GM19455 (cell line): ENCODE measurements around the gene RSPH10B2.
"Not testable (repeated sequence)": the region's sequence is repeated elsewhere in the genome, so short reads cannot be mapped to it uniquely, and the experiment has no call there.

Source experiments
- ATAC-seq: cut with Tn5 transposase; IDR thresholded peaks from one replicate; pipeline ENCODE4 v1.9.1; 2021; ENCODE audit not compliant: unreplicated experiment

RSPH10B2 gene

DNA sequence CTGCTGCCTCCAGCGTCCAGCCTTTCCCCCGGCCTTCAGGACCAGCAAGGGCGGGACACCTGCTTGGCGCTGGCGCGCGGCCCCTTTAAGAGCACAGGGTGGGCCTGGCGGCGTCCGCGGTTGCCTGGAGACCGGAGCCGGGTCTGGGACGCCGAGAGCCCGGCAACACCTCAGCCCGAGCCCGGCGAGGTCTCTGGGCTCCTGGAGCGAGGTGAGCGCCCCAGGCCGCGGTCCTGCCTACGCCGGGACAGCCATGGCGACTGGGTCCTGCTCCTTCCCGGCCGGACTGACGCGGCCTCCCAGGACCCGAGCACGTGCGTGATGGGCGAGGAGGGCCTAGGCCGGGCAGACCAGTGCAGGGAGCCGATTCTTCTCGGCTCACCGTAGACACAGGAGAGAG is at the start of gene RSPH10B2:
RSPH10B2 (plus strand) TSS at position 140 of the 400 bp plus-strand sequence. CDS start 3,575 bp downstream, outside the sequence.
- not testable (repeated sequence) for ATAC-seq

DNA sequence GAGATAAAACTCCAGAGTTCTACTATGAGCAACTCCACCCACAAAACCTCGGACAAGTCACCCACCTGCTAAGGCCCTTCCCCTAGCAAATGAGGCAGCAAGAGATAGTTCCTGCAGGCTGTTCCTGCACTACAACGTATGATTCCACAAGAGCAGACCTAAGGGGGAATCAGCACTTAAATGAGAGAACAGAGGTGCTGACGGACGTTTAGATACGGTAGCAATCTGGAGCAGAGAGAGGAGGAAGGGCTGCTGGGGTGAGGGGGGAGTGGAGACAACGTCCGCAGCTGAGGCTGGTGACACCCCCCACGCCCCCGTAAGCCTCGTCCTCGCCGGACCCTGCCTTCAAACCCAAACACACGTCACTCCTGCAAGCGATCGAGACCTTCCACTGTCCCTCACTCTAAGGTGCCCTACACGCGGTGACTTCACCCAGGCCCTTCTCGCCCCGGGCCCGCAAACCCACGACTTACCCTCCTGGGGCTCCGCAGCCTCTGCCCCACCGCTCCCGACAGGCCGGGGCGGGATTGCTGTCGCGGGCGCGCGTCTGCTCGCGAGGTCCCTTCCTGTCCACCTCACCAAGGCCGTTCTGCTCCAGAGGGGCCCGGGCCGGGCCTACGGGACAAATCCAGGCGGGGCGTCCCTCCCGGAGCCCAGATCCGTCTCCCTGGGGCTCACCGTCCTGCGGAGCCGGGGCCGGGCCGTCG is 47.8 kb upstream of the RSPH10B2 start:
- ATAC-seq = peak; percentile 40

DNA sequence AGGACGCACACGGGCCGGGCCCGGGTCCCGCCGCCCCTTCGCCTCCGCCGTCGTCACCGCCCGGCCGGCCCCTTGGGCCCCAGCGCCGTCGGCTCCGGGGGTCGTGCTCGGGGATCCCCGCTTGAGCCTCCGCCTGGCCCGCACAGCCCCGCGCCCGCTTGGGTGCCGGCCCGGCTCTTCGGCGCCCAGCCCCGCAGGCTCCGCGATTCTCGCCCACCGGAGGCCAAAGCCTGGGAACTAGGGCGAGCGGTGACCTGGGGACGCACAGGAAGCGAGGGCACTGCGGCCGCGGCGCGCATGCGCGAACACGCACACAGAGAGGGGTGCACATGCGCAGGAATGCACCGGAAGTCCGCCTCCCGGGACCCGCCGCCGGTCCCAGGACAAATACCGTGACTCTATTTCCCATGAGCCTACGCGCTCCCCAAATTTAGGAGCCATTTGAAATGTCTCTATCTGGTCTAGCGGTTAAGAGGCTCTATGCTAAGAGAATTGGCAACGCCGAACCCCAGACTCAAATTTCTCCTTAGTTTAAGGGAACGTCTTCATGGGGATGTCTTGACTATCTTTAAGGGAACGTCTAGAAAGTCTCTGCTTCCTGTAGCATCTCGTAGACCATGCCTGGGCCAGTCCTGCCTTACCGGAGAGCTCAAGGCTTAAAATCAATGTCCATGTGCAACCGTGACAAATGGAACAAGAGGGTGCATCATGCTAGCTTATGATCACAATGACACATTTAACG is 47.1 kb upstream of the RSPH10B2 start, which contains the start of gene ZNF12:
ZNF12 (minus strand) TSS at position 282 of the 742 bp plus-strand sequence. CDS start 1,774 bp downstream, outside the sequence.
- ATAC-seq = peak; percentile 95

DNA sequence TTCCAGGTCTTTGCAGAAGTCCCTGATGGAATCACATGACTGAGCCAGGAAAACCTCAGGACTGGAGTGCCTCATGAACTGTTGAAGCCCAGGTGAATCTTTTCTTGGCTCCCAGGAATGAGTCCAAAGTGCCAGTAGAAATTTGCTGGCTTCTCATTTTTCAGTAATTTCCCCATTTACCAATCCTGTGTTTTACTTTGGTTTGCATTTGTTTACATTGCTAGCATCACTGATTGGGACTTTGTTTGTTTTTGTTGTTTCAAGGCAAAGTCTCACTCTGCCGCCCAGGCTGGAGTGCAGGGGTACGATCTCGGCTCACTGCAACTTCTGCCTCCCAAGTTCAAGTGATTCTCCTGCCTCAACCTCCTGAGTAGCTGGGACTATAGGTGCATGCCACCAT is 45.6 kb upstream of the RSPH10B2 start:
- no peak for ATAC-seq

DNA sequence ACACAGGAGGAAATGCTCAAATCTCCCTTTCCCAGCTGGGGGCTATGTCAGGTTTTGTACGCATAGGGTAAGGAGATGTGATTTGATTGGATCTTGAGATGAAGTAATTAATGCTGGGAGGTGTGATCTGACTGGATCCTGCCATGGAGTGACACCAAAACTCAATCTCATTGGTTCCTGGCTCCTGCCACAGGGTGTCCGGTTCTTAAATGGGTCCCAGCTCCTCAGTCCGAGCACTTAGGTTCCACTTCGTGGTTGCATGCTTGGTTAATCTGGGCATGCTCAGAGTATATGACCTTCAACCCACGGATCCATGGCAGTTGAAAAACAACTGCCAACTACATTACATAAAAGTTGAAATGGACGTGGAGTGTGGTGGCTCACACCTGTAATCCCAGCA is 44.1 kb upstream of the RSPH10B2 start:
- ATAC-seq = no peak

DNA sequence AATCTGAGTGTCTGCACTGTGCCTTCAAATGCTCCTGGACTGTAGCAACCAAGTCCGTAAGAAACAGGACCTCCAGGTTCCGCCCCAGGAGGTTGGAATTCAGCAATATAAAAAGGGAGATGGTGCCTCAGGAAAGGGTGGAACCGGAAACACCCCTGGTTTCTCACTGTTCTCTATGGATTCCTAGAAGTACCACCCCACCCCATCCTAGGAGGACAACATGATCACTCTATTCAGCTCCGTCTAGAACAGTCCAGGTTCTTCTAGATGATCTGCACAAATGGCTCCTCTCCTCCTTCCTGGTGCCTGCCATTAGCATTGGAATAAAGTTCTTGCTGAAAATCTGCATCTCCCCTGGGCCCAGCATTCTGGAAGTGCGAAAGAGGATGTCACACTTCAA is 39.5 kb upstream of the RSPH10B2 start:
- ATAC-seq = no peak

DNA sequence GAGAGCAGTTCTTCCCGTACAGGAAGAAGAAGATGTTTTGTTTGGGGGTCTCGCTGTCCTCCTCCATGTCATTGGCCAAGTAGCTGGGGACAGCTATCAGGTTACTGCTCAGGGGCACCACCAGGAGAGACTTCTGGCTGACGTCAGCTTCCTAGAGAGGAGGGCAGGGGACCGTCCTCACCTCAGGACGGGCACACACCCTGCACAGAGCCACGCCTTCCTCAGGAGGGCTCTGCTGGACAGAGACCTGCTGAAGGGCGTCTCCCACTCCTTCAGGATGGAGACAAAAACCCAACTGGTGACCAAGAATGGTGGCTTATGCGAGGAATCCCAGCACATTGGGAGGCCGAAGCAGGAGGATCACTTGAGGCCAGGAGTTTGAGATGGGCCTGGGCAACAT is 38.0 kb upstream of the RSPH10B2 start:
- ATAC-seq = not testable (repeated sequence)

DNA sequence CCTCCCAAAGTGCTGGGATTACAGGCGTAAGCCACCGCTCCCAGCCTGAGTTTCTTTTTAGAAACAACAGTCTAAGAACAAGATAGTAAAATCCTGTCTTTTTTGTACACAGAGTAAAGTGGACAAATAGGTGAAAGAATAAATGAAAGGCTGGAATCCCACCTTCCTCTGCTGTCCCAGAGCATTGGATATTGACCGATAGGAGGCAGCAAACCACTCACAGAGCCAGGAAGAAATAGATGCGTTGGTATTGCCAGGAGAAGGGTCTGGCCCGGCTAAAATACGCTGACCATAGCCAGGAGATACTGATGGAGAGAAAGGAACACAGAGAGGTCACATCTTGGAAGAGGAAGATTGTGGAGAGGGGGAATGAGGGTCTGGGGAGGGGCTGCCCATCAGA is 35.8 kb upstream of the RSPH10B2 start:
- ATAC-seq = no peak

DNA sequence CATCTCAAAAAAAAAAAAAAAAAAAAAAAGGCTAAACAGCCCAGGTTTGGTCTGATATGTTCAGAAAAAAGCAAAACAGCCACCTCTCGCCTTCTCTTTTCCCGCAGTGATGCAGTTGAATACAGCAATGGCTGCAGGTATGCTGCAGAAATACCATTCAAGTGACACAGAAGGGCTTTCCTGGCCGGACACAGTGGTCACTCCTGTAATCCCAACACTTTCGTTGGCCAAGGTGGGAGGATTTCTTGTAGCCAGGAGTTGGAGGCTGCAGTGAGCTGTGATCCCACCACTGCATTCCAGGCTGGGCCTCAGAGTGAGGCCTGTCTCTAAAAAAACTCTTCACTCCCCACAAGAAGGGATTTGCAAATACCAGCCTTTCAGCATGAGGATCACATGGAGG is 29.6 kb upstream of the RSPH10B2 start:
- ATAC-seq = not testable (repeated sequence)

DNA sequence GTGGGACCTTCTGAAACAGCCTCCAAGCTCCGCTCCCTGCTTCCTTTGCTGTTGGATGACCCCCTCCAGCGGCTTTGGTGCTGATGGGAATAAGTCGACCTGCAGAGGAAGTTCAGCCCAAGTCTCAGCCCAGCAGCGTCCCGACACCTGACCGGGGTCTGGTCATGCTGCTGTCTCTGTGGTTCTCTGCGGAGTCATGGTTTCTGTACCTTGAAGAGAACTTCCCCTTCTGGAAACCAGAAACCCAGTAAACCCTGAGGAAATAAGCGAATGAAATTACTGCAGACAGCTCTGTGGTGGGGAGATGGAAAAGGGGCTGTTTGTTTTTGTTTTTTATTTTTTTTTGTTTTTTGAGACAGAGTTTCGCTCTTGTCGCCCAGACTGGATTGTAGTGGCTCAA is 28.9 kb upstream of the RSPH10B2 start:
- ATAC-seq = peak; percentile 62

DNA sequence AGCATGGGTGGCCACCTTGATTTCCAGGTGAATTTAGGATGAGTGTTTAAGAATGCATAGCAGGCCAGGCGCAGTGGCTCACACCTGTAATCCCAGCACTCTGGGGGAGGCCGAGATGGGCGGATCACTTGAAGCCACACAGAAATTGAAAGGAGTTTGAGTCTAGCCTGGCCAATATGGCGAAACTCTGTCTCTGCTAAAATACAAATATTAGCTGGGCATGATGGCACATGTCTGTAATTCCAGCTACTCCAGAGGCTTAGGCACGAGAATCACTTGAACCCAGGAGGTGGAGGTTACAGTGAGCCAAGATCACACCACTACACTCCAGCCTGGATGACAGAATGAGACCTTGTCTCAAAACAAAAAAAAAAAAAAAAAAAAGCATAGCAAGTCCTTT is 27.6 kb upstream of the RSPH10B2 start:
- not testable (repeated sequence) for ATAC-seq

DNA sequence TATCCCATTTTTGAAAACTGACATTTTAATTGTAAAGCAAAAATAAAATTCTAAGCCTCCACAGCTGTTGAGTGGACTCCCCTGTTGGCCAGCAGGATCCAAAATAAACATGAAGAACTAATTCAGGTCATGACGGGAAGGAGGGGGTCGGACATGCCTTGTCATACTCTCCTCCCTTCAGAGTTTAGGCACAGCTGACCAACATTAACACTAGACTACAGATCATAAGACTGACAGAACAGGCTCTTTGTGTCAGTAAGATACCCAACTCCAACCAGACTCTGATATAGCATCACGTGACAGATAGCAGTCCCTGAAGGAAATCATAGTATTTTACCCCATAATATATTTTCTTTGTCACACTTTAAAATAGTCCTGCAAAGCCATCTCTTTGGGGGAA is 26.2 kb upstream of the RSPH10B2 start:
- ATAC-seq = no peak

DNA sequence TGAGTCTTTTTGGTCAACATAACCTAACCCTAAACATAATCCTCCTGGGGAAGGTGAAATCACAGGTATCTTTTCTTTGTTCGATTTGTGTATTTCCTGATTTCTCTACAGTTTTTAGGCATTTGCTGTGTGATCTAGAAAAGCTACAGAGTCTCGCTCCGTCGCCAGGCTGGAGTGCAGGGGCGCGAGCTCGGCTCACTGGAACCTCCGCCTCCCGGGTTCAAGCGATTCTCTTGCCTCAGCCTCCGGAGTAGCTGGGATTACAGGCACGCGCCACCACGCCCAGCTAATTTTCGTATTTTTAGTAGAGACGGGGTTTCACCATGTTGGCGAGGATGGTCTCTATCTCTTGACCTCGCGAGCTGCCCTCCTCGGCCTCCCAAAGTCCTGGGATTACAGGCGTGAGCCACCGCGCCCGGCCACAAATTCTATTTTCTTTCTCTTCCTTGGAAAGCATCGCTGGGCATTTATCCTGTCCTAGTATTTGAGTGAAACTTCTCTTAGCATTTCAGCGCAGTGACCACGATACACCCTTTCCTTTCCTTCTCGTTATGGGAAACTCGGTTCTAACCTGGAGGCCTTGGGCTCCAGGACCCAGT is 24.9 kb upstream of the RSPH10B2 start:
- ATAC-seq = not testable (repeated sequence)

DNA sequence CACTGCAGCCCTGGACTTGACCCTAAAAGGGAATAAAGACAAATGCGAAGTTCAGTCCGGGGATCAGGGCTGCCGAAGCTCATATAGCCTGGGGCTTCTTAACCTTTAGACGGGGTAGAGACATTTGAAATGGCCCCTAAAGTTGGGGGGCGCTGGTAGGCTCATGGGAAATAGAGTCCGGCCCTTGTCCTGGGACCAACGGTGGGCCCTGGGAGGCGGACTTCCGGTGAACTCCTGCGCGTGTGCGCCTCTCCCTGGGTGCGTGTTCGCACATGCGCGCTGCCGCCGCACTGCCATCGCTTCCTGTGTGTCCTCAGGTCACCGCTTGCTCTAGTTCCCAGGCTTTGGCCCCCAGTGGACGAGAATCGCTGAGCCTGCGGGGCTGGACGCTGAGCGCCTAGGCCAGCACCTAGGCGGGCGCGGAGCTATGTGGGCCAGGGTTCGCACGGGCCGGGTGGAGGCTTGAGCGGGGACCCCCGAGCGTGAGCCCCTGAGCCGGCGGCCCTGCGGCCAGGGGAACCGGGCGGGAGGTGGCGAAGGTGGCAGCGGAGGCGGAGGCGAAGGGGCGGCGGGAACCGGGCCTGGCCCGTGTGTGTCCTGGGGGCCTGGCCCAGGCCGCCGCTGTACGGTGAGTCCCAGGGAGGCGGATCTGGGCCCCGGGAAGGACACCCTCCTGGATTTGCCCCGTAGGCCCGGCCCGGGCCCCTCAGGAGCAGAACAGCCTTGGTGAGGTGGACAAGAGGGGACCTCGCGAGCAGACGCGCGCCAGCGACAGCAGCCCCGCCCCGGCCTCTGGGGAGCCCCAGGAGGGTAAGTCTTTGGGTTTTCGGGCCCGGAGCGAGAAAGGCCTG is 24.2 kb upstream of the RSPH10B2 start:
- peak; percentile 90 for ATAC-seq

DNA sequence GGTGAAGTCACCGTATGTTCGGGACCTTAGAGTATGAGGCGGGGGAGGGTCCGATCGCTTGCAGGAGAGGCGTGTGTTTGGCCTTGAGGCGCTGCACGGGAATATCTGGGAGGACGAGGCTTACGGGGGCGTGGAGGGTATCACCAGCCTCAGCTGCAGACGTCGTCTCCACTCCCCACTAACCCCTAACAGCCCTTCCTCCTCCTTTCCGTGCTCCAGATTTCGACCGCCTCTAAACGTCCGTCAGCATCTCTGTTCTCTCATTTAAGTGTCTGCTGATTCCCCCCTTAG is 23.6 kb upstream of the RSPH10B2 start:
- no peak for ATAC-seq

DNA sequence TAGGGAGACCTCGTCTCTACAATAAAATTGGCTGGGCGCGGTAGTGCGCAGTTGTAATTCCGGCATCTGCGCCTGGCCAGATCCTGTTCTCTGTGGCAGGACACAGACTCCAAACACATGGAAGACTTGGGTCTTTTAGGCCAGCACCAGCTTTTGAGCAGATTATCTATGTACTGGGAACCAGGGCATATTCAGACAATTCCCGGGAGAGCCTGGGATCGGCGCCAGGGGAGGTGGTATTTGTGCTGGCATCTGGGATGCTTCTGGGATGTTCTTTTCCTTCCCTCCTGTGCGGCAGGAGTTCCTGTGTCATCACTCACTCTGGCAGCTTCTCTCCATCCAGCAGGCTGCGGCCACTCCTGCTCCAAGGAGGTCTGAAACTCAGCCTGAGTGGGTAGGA is 15.5 kb upstream of the RSPH10B2 start:
- not testable (repeated sequence) for ATAC-seq

DNA sequence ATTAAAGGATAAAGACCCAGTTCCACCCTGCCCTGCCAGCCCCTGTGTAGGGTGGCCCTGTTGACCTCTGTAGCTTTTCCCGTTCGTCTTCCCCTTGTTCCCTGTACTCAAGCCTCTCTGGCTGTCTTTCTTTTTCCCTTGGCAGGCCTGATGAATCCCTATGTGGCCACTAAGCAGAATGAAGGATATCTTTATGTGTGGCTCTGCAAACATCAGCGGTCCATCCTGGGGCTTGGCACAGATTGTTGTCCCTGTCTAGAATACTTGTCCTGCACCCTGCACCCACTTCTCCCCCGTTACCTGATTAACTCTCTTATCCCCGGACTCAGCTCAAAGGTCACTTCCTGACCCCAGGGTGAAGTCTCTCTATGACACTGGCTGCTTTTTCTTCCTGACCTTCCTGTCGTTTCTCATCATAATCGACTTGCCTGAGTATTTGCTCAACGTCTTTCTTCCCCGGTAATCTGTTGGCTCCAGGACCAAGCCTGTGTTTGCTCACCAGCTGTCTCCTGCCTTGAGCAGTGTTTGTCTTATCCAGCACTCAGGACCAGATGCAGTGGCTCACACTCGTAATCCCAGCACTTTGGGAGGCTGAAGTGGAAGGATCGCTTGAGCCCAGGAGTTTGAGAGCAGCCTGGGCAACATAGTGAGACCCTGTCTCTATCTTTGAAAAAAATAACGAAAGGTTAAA is 9.3 kb upstream of the RSPH10B2 start:
- not testable (repeated sequence) for ATAC-seq

DNA sequence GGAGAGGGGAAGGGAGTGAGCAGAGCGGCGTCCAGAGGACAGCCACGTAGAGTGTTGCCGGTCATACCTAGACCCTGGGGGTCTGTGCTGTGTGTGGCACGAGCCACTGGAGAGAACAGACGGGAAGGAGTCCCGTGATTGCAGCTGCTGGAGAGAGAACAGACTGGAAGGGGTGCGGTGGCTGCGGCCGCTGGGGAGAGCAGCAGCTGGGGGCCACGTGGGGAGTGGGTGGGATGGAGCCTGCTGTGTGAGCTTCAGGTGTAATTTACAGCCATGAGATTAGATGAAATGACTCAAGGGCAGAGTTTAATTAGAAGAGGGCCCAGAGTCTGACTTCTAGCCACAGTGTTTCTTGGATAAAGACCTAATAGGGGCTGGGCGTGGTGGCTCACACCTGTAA is 4.6 kb upstream of the RSPH10B2 start:
- ATAC-seq = not testable (repeated sequence)

DNA sequence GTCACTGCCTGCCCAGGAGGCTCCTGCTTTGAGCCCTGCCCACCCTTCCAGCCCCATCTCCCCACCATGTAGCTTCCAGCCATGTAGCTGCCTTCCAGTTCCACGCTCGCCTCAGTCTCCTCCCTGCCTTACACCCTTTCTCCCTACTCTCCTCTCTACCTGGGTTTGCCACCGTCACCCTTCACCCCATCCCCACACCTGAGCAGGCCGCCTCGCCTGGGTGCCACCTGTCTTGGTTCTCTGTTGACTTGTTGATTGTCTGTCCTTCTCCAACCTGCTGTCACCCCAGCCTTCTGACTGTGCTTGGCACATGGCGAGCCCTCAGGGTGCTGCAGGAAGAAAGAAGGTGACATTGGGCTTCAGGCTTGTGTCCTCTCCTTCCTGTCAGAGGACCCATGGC is 3.7 kb upstream of the RSPH10B2 start:
- ATAC-seq = not testable (repeated sequence)

DNA sequence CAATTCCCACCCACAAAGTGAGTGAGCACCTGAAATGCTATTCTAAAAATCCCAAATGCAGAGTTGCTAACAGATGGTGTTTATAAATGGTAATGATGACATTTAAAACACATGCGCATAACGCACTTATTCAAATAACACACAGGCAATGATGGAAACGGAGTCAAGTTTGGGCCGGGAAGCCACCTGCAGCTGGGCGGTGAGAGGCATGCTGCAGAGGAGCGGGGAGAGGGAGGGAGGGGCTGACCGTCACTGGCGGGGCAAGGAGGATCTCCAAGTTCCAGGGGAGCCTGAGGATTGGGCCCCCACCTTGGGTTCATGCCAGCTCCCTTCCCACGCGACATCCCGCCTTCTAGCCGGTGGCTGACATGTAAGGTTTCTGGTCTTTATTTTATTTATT is 7.3 kb downstream of the RSPH10B2 start:
- not testable (repeated sequence) for ATAC-seq

DNA sequence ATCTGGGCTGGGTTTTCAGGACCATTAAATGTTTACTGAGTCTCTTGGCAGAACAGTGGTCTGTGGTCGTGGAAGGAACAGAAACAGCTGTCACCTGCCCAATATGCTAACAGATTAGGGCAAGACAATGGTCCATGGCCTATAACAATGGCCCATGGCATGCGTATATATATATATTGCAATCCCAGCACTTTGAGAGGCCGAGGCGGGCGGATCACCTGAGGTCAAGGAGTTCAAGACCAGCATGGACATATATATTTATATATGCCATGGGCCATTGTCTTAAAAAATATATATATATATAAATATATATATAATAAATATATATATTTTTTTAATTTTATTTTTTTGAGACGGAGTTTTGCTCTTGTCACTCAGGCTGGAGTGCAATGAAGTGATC is 27.7 kb downstream of the RSPH10B2 start:
- not testable (repeated sequence) for ATAC-seq
